ENCODE measurements around the gene TMEM168.

TMEM168 gene

DNA sequence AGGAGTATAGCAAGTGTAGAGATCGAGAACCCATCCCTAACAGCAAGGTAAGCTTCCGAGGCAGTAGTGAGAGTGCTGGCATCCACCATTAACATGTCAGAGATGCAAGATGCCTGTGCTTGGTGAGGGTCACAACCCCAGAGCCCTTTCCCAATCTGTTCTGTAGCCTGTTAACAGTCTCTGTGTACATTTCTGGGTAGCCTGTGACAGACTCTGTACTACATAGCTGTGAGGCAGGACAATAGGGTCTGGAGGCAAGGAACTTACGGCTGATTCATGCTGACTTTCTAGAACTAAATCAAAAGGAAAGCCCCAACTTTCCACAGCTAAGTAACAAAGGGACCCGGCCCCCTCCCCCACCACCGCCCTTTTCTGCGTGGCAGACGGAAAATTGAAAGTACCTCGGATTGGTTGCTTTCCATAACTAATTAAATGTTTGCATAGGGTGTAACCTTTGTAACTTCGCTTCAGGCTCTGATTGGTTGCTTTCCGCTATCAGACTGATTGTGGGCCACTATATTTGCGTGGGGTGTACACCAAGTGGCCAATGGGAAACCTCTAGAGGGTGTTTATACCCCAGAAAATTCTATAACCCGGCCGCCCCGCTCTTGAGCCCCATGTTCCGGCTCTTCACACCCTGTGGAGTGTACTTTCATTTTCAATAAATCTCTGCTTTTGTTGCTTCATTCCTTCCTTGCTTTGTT lies 1.4 kb upstream of the TMEM168 start:
- no peak for DNase-seq (ENCODE audit: low read depth in 2 of 2)
- no peak overlapping the region for H3K4me3 ChIP-seq (replicated peaks in 1 of 2; ENCODE audit: low read depth in 2 of 2, low read length in 2 of 2)
- TF ChIP-seq, protein P1, sequence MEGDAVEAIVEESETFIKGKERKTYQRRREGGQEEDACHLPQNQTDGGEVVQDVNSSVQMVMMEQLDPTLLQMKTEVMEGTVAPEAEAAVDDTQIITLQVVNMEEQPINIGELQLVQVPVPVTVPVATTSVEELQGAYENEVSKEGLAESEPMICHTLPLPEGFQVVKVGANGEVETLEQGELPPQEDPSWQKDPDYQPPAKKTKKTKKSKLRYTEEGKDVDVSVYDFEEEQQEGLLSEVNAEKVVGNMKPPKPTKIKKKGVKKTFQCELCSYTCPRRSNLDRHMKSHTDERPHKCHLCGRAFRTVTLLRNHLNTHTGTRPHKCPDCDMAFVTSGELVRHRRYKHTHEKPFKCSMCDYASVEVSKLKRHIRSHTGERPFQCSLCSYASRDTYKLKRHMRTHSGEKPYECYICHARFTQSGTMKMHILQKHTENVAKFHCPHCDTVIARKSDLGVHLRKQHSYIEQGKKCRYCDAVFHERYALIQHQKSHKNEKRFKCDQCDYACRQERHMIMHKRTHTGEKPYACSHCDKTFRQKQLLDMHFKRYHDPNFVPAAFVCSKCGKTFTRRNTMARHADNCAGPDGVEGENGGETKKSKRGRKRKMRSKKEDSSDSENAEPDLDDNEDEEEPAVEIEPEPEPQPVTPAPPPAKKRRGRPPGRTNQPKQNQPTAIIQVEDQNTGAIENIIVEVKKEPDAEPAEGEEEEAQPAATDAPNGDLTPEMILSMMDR (IDR thresholded peaks at IDR 0.05; ENCODE audit: low read depth, low read length) = no peak

DNA sequence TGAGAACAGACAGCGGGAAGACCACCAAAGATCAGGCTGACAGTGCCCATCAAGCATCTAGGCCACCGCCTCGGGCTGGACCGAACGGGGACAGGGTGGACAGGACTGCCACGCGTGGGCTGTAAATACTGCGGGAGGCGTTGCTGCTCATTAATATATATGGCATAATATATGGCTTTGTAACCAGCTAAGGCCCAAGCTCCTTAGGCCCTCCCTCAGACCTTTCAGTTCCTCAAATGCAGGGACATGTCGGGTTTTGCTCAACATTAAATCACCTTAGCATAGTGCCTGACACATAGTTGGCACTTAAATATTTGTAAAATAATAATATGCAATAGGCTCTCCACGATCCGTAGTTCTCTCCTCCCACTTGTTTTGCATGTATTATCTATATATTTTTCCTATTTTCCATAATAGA lies 402 bp upstream of the TMEM168 start:
- TF ChIP-seq, protein P1 (IDR thresholded peaks at IDR 0.05; ENCODE audit: low read depth, low read length) = no peak
- DNase-seq (ENCODE audit: low read depth in 2 of 2) = peak in 1 of 2 donors; percentile 5
- peak overlapping the region; percentile 75 to 87 for H3K4me3 ChIP-seq (replicated peaks in 1 of 2; ENCODE audit: low read depth in 2 of 2, low read length in 2 of 2)

DNA sequence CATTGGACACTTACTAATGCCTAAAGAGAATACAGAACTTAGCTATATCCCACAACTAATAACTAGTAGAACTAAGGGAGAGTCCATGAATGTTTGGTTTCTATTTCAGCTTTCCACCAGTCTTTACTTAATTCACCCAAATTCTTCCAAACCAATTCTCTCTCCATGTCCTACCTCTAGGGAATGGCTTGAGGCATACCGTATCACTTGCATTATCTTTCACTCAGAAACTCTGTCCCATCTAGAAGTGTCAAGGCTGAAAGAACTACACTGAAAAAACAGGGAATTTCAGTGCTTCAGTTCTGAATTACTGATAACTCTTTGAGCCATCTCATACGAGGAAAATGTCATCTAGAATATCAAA lies 758 bp downstream of the TMEM168 start:
- no peak for DNase-seq (ENCODE audit: low read depth in 2 of 2)
- H3K4me3 ChIP-seq (replicated peaks in 1 of 2; ENCODE audit: low read depth in 2 of 2, low read length in 2 of 2) = peak overlapping the region; percentile 75 to 87
- TF ChIP-seq, protein P1 (IDR thresholded peaks at IDR 0.05; ENCODE audit: low read depth, low read length) = no peak

DNA sequence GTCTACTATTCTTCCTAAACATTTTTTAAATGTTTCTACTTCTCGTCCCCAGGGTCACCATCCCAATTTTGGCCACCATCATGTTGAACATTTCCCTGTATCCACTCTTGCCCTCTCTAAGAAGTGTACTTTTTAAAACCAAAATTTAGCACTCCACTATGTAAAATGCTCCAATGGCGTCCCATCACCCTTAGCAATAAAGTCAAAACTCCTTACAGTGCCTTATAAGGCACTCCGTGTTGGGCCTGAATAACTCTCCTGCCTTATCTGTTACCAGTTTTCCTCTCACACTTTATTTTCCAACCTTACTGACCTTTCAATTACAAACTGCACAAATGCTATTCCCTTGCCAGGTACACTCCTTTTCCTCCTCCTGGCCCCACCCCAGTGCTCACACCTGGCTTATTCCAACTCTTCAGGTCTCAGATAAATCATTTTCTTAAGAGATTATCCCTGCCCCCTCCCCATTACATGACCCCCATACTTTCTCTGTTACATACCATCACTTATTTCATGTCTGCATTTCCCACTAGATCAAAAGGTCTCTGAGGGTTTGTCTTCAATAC lies 1.3 kb downstream of the TMEM168 start:
- TF ChIP-seq, protein P1 (IDR thresholded peaks at IDR 0.05; ENCODE audit: low read depth, low read length) = no peak
- no peak for DNase-seq (ENCODE audit: low read depth in 2 of 2)
- H3K4me3 ChIP-seq (replicated peaks in 1 of 2; ENCODE audit: low read depth in 2 of 2, low read length in 2 of 2) = peak overlapping the region; percentile 75 to 87

DNA sequence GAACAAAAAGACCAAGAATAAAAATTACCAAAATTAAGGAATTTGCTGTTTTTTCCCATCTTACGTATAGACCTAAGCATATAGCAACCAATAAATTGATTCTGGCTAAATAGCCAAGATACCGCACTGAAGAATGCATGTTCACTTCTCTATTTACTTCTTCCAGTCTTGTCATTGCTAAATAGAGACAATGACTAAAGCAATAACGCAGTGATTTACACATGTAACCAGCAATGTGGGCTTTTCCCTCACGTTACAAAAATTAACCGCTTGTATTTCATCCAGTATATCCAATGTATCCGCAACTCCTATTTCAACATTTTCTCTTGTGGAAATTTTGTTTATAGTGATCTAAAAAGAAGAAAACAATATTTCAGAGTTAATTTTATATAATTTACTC lies 5.6 kb downstream of the TMEM168 start:
- no peak overlapping the region for H3K4me3 ChIP-seq (replicated peaks in 1 of 2; ENCODE audit: low read depth in 2 of 2, low read length in 2 of 2)
- DNase-seq (ENCODE audit: low read depth in 2 of 2) = no peak

DNA sequence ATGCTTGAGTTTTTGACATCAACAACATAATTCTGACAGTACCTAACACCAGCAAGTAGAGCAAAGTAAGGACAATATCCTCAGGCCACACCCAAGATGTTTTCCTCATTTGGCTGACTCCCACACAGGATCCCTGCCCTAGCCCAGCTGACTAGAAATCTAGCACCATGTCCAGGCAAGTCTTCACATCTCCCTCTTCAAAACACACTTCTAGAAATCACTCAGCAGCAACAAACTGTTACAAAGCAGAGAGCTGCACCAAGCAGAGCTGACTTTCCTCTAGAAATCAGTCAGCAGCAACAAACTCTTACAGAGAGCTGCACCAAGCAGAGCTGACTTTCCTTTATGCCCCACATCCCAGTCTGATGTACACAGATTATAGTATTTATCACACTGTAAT lies 7.7 kb downstream of the TMEM168 start:
- no peak overlapping the region for H3K4me3 ChIP-seq (replicated peaks in 1 of 2; ENCODE audit: low read depth in 2 of 2, low read length in 2 of 2)
- no peak for DNase-seq (ENCODE audit: low read depth in 2 of 2)
- TF ChIP-seq, protein P1 (IDR thresholded peaks at IDR 0.05; ENCODE audit: low read depth, low read length) = no peak

More for the DNA sequence above, 5.6 kb downstream of the TMEM168 start:
- TF ChIP-seq, protein P1 (IDR thresholded peaks at IDR 0.05; ENCODE audit: low read depth, low read length) = no peak
